GM21367 (cell line): ENCODE results near the gene NXT1.
"Not testable (repeated sequence)": the region's sequence is repeated elsewhere in the genome, so short reads cannot be mapped to it uniquely, and the experiment has no call there.

ENCODE experiments used
- ATAC-seq: cut with Tn5 transposase; IDR thresholded peaks from one replicate; pipeline ENCODE4 v1.9.1; 2021; ENCODE audit not compliant: unreplicated experiment

NXT1 gene

GRCh38 chr20:23350196-23350903 lies at the start of gene NXT1:
Gene NXT1, plus strand, starts transcription at chr20:23350791. Its CDS starts 3,251 bp downstream, at chr20:23354042.
- peak; percentile 76 for ATAC-seq

- ATAC-seq: no peak
Measured at GRCh38 chr20:23301436-23302050, 49.0 kb upstream of the NXT1 start.

- ATAC-seq: no peak
Measured at GRCh38 chr20:23302386-23302785, 48.2 kb upstream of the NXT1 start.

DNA sequence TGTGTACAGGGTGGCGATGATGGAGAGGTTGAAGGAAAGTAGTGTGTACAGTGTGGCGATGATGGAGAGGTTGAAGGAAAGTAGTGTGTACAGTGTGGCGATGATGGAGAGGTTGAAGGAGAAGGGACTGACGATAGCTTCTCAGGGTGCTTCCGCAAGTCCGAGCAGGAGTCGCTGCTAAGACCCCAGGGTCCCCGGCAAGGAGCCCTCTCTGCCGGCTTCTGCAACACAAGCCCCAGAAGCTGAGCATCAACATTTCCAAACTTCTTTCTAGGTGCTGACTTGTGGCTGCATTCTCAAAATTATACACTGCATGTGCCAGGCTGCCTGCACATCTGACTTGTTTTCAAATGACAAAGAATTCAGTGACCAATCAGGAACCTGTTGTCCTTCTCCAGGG lies 47.8 kb upstream of the NXT1 start:
- no peak for ATAC-seq

GRCh38 chr20:23303325-23304102 lies 47.1 kb upstream of the NXT1 start:
- no peak for ATAC-seq

GRCh38 chr20:23304616-23305015 lies 46.0 kb upstream of the NXT1 start:
- no peak for ATAC-seq

- no peak for ATAC-seq
Measured at GRCh38 chr20:23305098-23305497, 45.5 kb upstream of the NXT1 start.

- not testable (repeated sequence) for ATAC-seq
Measured at GRCh38 chr20:23307393-23307792, 43.2 kb upstream of the NXT1 start.

DNA sequence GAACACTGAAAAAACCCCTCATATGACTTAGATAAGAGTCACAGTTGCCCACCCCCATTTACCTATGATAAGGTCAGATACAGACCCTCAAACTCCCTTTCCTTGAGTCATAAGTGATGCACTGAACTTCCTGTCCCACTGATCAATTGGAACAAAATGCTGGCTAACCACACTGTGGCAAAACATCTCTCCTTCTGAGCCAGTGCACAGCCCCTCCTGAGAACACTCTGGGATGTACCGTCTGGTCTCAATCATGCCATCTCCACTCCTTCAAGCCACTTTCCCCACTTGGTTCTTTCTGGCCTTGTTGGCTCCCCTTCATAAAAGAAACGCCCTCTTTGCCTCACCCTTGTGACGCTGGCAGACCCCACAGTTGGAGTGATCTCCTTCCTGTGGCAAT lies 42.6 kb upstream of the NXT1 start:
- ATAC-seq: no peak

GRCh38 chr20:23308908-23309307 lies 41.7 kb upstream of the NXT1 start:
- ATAC-seq: no peak

DNA sequence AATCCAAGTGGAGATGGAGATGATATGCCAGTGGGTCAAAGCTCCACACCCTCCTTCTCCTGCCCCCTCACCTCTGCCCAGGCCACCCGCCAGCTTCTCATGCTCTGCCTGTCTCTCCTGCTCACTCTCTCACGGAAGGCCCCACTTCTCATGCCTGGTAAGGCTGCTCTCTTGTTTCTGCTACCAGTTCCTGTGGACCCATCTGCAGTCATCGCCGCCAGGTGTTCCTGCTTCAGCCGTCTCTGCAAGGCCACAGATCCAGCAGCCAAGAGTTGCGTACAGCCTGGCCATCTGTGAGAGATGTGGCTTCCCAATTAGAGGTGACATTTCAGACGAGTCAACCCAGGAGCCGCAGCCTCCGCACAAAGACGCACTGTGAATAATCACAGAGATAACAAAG lies 40.8 kb upstream of the NXT1 start:
- ATAC-seq: no peak

DNA sequence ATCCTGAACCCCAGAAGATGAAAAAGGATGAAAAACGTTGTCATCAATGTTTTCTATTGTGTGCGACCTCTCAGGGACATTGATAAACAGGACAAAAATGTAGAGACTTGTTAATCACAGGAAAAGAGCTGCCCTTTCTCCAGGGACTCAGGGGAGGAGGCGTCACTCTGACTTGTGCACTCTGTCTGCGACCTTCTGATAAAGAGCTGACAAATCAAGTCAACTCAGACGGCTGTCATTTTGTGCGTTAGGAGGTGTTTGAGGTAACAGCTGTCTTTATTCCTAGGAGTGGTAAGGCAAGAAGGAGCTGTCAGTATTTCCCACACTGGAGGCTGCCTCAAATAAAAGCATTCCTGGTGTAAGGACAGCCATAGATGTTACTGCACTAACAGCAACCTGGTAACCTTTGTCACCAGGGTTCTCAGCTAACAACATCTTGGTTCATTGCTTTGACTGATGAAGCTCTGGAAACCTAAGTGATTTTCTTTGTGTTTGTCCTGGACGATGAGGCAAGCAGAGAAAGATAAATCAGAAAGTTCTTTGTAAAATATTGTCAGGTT lies 38.6 kb upstream of the NXT1 start:
- ATAC-seq: no peak

GRCh38 chr20:23313271-23313670 lies 37.3 kb upstream of the NXT1 start:
- ATAC-seq: no peak

DNA sequence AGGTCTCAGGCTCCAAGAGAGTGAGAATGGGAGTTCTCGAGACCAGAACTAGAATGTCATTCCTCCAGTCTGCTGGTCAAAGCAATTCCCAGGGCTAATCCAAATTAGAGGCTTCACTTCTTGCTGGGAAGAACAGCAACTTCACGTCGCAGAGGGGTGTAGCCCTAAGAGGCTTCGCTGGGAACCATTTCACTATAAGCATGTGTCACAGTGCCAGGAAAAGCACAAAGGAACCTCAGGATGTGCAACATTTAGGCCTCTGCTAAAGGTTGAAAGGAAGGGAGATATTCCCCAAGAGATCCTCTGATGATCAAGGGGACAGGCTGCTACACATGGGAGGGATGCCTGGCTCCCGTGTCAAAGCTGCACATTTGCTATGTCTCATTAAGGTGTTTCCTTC lies 35.9 kb upstream of the NXT1 start:
- no peak for ATAC-seq

DNA sequence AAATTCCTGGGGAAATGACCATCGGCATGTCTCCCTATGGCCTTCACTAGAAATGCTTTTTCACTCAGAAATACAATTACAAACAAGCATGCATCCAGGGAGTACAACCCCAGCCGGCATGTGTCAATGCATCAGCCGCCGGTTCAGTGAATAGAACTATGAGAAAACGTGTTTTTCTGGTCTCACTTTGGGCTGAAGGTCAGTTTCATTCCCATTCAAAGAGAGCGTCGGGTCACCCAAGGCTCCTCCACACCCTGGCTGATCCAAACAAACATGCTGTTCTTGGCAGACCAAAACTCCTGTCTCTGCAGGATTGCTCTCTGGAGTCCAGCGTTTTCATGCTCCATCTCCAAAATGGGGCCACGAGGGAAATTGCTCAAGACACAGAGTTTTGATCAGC lies 35.5 kb upstream of the NXT1 start:
- ATAC-seq: no peak

DNA sequence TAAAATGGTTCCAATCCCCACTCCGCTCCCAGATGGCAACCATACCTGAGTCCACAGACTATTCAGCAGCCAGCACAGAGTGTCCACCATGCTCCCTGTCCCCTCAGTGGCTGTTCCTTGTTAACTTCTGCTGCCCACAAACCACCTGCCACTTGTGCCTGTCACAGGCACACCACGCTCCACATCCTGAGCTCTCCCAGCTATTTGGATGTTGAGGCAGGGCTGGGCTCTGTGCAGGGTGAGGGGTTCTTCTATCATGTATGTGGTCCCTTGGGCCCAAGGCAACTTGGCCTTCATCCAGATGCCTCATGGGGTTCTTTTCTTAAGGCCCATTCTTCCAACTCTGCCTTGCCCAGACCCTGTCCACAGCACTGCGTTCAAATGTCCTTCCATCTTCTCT lies 34.0 kb upstream of the NXT1 start:
- no peak for ATAC-seq

DNA sequence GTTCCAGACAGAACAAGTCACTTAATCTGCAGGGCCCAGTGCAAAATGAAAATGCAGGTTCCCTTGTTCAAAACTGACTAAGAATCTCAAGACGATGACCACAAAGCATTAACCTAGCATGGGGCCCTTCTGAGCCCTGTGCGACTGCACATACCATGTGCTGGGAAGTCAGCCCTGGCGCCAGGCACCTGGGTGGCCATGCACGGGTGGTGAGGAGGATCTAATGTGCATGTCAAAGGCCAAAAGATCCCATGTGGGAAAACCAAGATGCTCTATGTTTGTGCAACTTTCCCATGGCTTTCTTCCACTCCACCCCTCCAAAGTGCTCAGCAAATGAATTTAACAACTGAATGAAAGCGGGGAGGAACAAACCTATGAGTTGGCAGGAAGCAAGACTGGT lies 33.5 kb upstream of the NXT1 start:
- no peak for ATAC-seq

DNA sequence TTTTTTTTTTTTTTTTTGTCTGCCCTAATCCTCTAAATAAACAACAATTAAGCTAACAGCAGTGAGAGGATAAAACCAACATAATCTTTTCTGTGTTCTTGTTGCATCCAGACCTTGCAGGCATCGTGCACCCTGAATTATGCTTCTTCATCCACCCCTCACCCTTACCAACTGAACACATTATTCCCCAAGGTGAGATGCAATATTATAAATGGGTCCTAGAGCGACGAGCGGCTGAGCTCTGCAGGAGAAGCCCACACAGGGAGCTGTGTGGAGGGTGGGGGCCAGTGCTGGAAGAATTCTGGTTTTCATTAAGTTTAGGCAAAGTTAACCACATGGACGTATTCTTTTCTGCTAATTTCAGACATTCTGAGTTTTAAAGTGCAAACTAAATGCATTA lies 32.2 kb upstream of the NXT1 start:
- ATAC-seq: no peak

- ATAC-seq: no peak
Measured at GRCh38 chr20:23320317-23320716, 30.3 kb upstream of the NXT1 start.

- no peak for ATAC-seq
Measured at GRCh38 chr20:23325107-23325506, 25.5 kb upstream of the NXT1 start.

DNA sequence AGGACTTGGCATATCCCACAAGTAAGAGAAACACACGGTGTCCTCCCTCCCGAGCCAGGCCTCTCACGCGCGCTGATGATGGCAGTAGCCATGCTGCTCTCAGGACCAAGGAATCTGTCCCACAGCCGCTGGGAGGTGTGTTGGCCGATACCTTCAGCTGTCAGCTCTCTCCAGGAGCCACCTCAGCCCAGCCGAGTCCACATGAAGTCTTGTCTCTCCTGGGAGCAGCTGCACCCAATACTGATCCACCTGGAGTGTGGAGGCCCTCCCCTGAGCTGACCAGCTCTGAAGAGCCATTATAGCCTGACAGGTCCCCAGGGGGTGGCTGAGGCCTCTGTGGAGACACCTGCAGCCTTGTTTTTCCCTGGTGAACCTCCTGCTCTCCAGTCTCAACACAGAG lies 23.8 kb upstream of the NXT1 start:
- ATAC-seq: no peak
